Hepatocyte (in vitro differentiated cells): ENCODE results near the gene TUBB6.

Experiments used
- EZH2phosphoT487 ChIP-seq: fragments of 200-600 bp; sonication (generic); IDR thresholded peaks from one replicate; pipeline ENCODE4 v1.6.1; 2018; ENCODE audit warnings: antibody characterized with exemption, mild to moderate bottlenecking, low read depth, moderate library complexity; ENCODE audit not compliant: unreplicated experiment, severe bottlenecking
- TF ChIP-seq, protein P1 (sequence below): fragments of 200-600 bp; sonication (generic); IDR thresholded peaks from 2 replicates; pipeline ENCODE4 v1.5.1; 2016; ENCODE audit warnings: antibody characterized with exemption, mild to moderate bottlenecking; ENCODE audit not compliant: poor library complexity

DNA sequence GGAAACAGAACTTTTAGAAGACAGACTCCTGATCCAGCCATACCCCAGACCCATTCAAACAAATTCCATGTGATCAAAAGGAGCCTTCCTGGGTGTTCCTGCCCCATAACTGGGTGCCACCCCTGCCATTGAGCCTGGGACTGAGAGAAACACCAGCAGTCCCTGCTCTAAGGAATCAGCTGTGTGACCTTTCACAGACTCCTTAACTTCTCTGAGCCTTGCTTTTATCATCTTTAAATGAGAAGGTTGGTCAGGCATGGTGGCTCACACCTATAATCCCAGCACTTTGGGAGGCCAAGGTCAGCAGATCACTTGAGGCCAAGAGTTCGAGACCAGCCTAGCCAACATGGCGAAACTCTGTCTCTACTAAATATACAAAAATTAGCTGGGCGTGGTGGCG lies 33.2 kb upstream of the TUBB6 start:
- TF ChIP-seq, protein P1, sequence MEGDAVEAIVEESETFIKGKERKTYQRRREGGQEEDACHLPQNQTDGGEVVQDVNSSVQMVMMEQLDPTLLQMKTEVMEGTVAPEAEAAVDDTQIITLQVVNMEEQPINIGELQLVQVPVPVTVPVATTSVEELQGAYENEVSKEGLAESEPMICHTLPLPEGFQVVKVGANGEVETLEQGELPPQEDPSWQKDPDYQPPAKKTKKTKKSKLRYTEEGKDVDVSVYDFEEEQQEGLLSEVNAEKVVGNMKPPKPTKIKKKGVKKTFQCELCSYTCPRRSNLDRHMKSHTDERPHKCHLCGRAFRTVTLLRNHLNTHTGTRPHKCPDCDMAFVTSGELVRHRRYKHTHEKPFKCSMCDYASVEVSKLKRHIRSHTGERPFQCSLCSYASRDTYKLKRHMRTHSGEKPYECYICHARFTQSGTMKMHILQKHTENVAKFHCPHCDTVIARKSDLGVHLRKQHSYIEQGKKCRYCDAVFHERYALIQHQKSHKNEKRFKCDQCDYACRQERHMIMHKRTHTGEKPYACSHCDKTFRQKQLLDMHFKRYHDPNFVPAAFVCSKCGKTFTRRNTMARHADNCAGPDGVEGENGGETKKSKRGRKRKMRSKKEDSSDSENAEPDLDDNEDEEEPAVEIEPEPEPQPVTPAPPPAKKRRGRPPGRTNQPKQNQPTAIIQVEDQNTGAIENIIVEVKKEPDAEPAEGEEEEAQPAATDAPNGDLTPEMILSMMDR, result no peak
- no peak for TF ChIP-seq EZH2phosphoT487
